ENCODE measurements around the gene AIFM2.

AIFM2 gene

GRCh38 chr10:70146489-70147258 is 14.0 kb upstream of the AIFM2 start, which contains the start of gene TYSND1:
Gene TYSND1, minus strand, starts transcription at chr10:70146700. Its CDS starts 114 bp downstream, at chr10:70146586.
- peak; percentile 85 for DNase-seq (ENCODE audit: low read depth, low spot score)

- peak; percentile 54 for DNase-seq (ENCODE audit: low read depth, low spot score)
These were observed 13.3 kb upstream of the AIFM2 start for GRCh38 chr10:70145666-70146488.

- no peak for DNase-seq (ENCODE audit: low read depth, low spot score)
These were observed 12.6 kb upstream of the AIFM2 start for GRCh38 chr10:70145166-70145665.

- DNase-seq (ENCODE audit: low read depth, low spot score): no peak
These were observed 11.9 kb upstream of the AIFM2 start for GRCh38 chr10:70144372-70145110.

GRCh38 chr10:70142555-70142954 is 9.9 kb upstream of the AIFM2 start:
- no peak for DNase-seq (ENCODE audit: low read depth, low spot score)

GRCh38 chr10:70140297-70140696 is 7.7 kb upstream of the AIFM2 start:
- DNase-seq (ENCODE audit: low read depth, low spot score): no peak

GRCh38 chr10:70139997-70140250 is 7.3 kb upstream of the AIFM2 start:
- DNase-seq (ENCODE audit: low read depth, low spot score): no peak

GRCh38 chr10:70139151-70139996 is 6.7 kb upstream of the AIFM2 start:
- DNase-seq (ENCODE audit: low read depth, low spot score): no peak

GRCh38 chr10:70137927-70138883 is 5.6 kb upstream of the AIFM2 start:
- no peak for DNase-seq (ENCODE audit: low read depth, low spot score)

- DNase-seq (ENCODE audit: low read depth, low spot score): no peak
These were observed 4.5 kb upstream of the AIFM2 start for GRCh38 chr10:70137135-70137534.

GRCh38 chr10:70135684-70136083 is 3.1 kb upstream of the AIFM2 start:
- no peak for DNase-seq (ENCODE audit: low read depth, low spot score)

- no peak for DNase-seq (ENCODE audit: low read depth, low spot score)
These were observed 2.4 kb upstream of the AIFM2 start for GRCh38 chr10:70135046-70135445.

- DNase-seq (ENCODE audit: low read depth, low spot score): no peak
These were observed 1.1 kb downstream of the AIFM2 start for GRCh38 chr10:70131560-70131937.

GRCh38 chr10:70130878-70131559 is 1.6 kb downstream of the AIFM2 start:
- DNase-seq (ENCODE audit: low read depth, low spot score): no peak

GRCh38 chr10:70126700-70127395 is 5.8 kb downstream of the AIFM2 start:
- DNase-seq (ENCODE audit: low read depth, low spot score): no peak

GRCh38 chr10:70125918-70126552 is 6.6 kb downstream of the AIFM2 start:
- DNase-seq (ENCODE audit: low read depth, low spot score): no peak

GRCh38 chr10:70124918-70125317 is 7.7 kb downstream of the AIFM2 start:
- no peak for DNase-seq (ENCODE audit: low read depth, low spot score)

GRCh38 chr10:70124415-70124814 is 8.2 kb downstream of the AIFM2 start:
- DNase-seq (ENCODE audit: low read depth, low spot score): no peak

All from activated naive CD8-positive, alpha-beta T cell treated with anti-CD3 and anti-CD28 coated beads, Interleukin-2, amount 50 U/mL, for 16 hours (primary cell).